ENCODE measurements around the gene TM4SF20.

Gene TM4SF20

GRCh38 chr2:227379095-227379494 lies at the start of gene TM4SF20:
Gene TM4SF20, minus strand, starts transcription at chr2:227379306. Its CDS starts 38 bp downstream, at chr2:227379268.
- no peak for DNase-seq (ENCODE audit: low read depth, low spot score)

GRCh38 chr2:227428731-227429285 lies 49.7 kb upstream of the TM4SF20 start:
- DNase-seq (ENCODE audit: low read depth, low spot score): no peak

- DNase-seq (ENCODE audit: low read depth, low spot score): no peak
Measured at GRCh38 chr2:227423656-227424499, 44.8 kb upstream of the TM4SF20 start.

- no peak for DNase-seq (ENCODE audit: low read depth, low spot score)
Measured at GRCh38 chr2:227420087-227421052, 41.3 kb upstream of the TM4SF20 start.

GRCh38 chr2:227416701-227417100 lies 37.6 kb upstream of the TM4SF20 start:
- no peak for DNase-seq (ENCODE audit: low read depth, low spot score)

GRCh38 chr2:227415538-227416424 lies 36.7 kb upstream of the TM4SF20 start:
- DNase-seq (ENCODE audit: low read depth, low spot score): peak; percentile 24

GRCh38 chr2:227414846-227415245 lies 35.7 kb upstream of the TM4SF20 start:
- DNase-seq (ENCODE audit: low read depth, low spot score): no peak

GRCh38 chr2:227413371-227413770 lies 34.3 kb upstream of the TM4SF20 start:
- DNase-seq (ENCODE audit: low read depth, low spot score): no peak

- no peak for DNase-seq (ENCODE audit: low read depth, low spot score)
Measured at GRCh38 chr2:227412877-227413276, 33.8 kb upstream of the TM4SF20 start.

GRCh38 chr2:227411990-227412350 lies 32.9 kb upstream of the TM4SF20 start:
- DNase-seq (ENCODE audit: low read depth, low spot score): no peak

- DNase-seq (ENCODE audit: low read depth, low spot score): no peak
Measured at GRCh38 chr2:227411320-227411989, 32.3 kb upstream of the TM4SF20 start.

GRCh38 chr2:227410191-227410590 lies 31.1 kb upstream of the TM4SF20 start:
- DNase-seq (ENCODE audit: low read depth, low spot score): no peak

GRCh38 chr2:227407591-227408151 lies 28.6 kb upstream of the TM4SF20 start:
- DNase-seq (ENCODE audit: low read depth, low spot score): no peak

GRCh38 chr2:227406177-227407031 lies 27.3 kb upstream of the TM4SF20 start:
- DNase-seq (ENCODE audit: low read depth, low spot score): peak; percentile 60

- DNase-seq (ENCODE audit: low read depth, low spot score): no peak
Measured at GRCh38 chr2:227404585-227405271, 25.6 kb upstream of the TM4SF20 start.

GRCh38 chr2:227402959-227403358 lies 23.9 kb upstream of the TM4SF20 start:
- DNase-seq (ENCODE audit: low read depth, low spot score): no peak

GRCh38 chr2:227402321-227402720 lies 23.2 kb upstream of the TM4SF20 start:
- no peak for DNase-seq (ENCODE audit: low read depth, low spot score)

- DNase-seq (ENCODE audit: low read depth, low spot score): no peak
Measured at GRCh38 chr2:227401550-227401949, 22.4 kb upstream of the TM4SF20 start.
